NCI-H146 (cell line): Measurements from ENCODE around the gene WAPL.

ENCODE experiments used
- DNase-seq: peaks from one replicate; lab custom pipeline; 2025; lab: John Stamatoyannopoulos, UW

The WAPL gene

DNA sequence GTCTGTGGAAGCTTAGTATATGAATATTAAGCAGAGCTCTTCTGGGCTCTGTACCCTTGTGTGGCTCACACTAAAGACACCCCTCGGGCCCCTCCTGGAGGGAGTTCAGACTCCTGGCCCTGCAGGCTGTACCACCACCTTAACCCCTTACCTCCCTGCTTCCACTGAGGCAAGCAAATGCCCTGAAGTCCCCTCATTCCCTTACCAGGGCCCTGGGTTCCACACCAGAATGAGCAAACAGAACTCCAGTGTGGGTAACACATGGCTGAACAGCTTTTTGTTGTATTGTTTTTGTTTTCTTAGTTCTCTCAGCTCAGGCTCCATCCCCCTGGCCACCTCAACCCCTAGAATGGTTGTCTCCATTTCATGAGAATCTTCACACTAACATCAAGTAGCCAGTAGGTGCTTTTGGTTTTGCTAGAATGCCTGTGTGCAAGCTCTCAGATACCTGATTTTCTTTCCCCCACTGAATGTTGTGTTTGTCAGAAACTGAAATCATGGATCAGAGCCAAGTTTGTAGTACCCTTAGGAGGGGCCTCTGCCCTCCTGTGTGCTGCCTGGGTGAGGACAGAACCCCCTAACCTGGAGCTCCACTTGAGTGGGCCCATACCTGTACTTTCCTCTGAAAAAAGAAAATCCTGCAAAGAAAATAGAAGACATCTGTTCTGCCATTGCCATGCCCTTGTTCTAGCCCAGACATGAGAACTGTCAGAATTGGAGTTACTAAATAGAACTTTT lies 2.8 kb upstream of the WAPL start:
- no peak for DNase-seq

GRCh38 chr10:86523348-86523747 lies 1.8 kb upstream of the WAPL start:
- DNase-seq, result peak; percentile 74

DNA sequence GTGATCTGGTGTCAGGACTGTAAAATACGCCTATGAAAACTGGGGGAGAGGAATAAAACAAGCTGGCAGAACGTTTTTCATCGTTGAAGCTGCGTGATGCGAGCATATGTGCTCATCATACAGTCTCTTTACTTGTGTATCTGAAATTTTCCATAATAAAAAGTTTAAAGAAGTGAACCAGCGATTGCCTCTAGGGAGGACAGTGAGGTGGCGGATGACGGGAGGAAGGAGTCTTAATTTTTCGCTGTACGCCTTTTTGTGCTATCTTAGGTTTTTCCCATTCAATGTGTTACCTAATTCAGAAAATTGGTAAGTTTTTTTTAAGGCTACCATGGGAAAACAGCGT lies 891 bp upstream of the WAPL start:
- no peak for DNase-seq

DNA sequence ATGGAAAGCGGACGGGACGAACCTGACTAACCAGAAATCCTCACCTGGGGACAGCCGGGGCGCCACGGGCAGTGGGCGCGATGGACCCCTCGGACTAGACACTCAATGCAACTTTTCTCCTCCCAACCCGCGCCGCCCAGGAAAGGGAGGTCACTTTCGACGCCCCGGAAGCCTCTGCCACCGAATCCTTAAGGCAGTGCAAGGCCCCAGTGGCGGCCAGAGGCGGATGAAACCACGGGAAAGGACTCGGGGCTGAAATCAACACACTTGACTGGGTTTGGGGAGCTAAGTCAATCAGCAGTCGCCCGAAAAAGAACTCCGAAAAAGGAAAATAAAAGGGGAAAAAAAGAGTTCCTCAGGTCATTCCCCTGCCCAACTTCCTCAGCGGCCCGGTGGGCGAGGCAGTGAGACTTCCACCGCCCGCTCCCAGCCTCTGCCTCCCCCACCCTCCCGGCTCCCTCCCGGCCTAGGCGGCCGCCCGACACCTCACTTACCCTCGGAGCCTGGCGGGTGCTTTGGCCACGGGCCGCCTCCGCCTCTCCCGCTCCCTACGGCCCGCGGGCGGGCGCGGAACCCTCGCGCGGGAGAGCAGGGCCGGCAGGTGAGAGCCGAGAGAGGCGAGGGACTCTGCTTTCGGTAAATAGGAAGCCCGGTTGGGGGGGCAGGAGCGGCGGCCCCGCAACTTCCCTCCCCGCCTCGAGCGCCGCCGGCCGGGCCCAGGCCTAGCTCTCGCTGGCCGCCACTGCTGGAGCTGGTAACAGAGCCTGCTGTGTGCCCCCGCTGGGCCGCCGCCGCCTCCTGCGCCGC lies 518 bp downstream of the WAPL start:
- DNase-seq, result peak; percentile 54

- no peak for DNase-seq
Observed at GRCh38 chr10:86518781-86519180, 2.8 kb downstream of the WAPL start.

- no peak for DNase-seq
Observed at GRCh38 chr10:86512137-86512536, 9.5 kb downstream of the WAPL start.

GRCh38 chr10:86511027-86511865 lies 10.3 kb downstream of the WAPL start:
- no peak for DNase-seq

- no peak for DNase-seq
Observed at GRCh38 chr10:86509145-86509544, 12.4 kb downstream of the WAPL start.

GRCh38 chr10:86508217-86508616 lies 13.4 kb downstream of the WAPL start:
- no peak for DNase-seq

- DNase-seq, result no peak
Observed at GRCh38 chr10:86506499-86506898, 15.1 kb downstream of the WAPL start.

- DNase-seq, result no peak
Observed at GRCh38 chr10:86506062-86506461, 15.5 kb downstream of the WAPL start.

- no peak for DNase-seq
Observed at GRCh38 chr10:86504510-86504909, 17.1 kb downstream of the WAPL start.

- no peak for DNase-seq
Observed at GRCh38 chr10:86500846-86501245, 20.7 kb downstream of the WAPL start.

DNA sequence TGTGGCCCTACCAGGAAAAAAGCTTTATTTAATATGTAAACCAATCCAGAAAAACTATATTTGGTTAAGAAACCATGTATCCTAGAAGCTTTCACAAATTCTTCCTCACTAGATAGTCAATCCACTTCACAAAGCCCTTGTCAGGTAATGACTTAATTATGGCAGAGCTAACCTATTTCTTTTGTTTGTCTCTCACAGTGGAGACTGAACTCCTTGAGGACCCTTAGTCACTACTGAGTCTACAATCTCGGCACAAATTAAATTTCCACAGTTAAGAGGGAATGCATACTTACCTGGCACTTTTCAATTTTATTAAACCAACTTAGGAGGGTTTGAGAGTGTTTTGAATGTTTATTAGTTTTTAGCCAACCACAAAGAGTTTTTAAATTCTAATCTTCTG lies 23.0 kb downstream of the WAPL start:
- no peak for DNase-seq

DNA sequence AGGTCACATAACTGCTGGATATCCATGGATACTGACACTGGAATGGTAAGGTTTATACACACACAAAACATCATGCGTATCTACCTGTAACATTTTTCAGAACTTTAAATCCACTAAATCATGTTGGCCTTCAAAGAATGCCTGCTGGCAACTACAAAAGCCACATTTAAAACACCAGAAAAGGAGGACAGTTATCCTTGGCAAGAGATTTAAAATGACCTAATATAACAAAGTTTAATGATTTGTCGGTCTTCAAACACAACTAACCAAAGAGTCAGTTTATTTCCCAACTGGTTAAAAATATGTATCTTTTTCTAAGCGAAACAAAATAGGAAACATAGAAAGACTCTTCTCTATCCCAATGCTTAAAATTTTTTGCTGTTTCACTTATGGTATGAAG lies 24.0 kb downstream of the WAPL start:
- DNase-seq, result no peak

GRCh38 chr10:86489960-86490612 lies 31.5 kb downstream of the WAPL start:
- DNase-seq, result no peak

- DNase-seq, result no peak
Observed at GRCh38 chr10:86489071-86489810, 32.4 kb downstream of the WAPL start.

DNA sequence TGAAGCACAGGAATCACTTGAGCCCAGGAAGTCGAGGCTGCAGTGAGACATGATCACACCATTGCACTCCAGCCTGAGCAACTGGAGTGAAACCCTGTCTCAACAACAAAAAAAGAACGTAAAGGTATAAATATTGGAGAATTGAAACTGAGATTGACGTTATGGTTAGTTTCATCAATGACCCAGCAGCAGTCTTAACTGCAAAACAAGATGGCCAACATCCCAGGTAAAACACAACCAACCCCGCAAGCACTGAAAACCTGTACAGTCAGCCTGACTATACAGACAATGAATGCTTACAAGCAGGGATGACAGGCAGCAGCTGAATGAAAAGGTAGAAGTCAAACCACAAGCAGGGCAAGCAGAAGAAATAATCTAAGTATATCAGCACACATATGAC lies 34.7 kb downstream of the WAPL start:
- no peak for DNase-seq

- DNase-seq, result no peak
Observed at GRCh38 chr10:86483664-86484063, 37.9 kb downstream of the WAPL start.

DNA sequence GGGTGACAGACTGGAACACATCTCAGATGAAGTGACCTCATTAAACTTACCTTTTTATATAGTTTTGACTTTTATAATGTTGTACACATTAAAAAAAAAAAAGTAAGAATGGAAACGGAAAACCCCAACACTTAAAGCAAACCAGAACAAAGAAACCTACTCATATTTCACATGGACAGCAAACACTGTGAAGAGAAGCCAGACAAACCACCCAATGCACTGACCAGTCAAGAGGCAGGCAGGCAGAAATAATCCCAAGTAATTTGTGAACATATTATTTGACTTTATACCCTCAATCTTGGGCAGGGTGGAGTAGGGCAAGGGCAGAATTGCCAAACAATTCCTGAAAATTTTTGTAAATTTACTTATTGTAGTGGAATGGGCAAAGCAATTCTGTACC lies 39.8 kb downstream of the WAPL start:
- DNase-seq, result peak; percentile 38

DNA sequence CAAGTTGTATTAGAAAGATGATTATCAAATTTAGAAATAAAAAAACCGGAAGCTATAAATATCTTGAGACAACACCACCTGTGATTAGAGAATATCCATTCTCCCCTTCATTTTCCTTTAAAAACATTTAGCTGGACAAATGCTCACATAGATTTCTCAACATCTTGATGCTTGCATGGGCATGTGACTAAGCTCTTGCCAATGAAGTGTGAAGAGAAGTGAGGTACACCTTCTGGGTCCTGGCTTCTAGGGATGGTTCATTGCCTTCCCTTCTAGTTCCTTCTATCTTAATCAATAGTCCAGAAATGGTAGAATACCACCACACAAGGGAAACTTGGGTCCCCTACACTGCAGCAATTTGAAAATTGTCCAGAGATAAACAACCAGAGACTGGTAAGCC lies 41.0 kb downstream of the WAPL start:
- DNase-seq, result no peak

- DNase-seq, result no peak
Observed at GRCh38 chr10:86472061-86472460, 49.5 kb downstream of the WAPL start.
